T-cell (primary cell): Measurements from ENCODE around the gene FCRL5. TPM values are rescaled to one million over a fixed set of nuclear protein-coding genes. Genes with fewer than 3 reads are reported as not detected.

Source experiments
- ATAC-seq, 4 experiments: fragments of 200-7000 bp in 3 of 4; fragments of 150-1000 bp in 1 of 4; cut with Tn5 transposase; replicated peaks in 1 of 4; 1 replicate in 3 of 4; 2 replicates in 1 of 4; pipeline ENCODE4 v1.10.0; 2021; ENCODE audit warnings: moderate library complexity in 3 of 4, mild to moderate bottlenecking in 2 of 4, moderate number of reproducible peaks in 1 of 4
- CTCF ChIA-PET, 2 donors: fragments of 300-600 bp; sonication (Branson Sonifier 250); formaldehyde crosslinking; loops; one replicate each; lab custom pipeline; 2022; ENCODE audit warnings: antibody characterized with exemption in 2 of 2; lab: Charles Lee
- POLR2A ChIA-PET, 2 donors: fragments of 300-600 bp; sonication (Branson Sonifier 250); formaldehyde crosslinking; loops; one replicate each; lab custom pipeline; 2022; ENCODE audit warnings: antibody characterized with exemption in 2 of 2; lab: Charles Lee
- DNase-seq, 35 experiments: peaks; one replicate each; pipeline versions ENCODE4 v3.0.0 to v3.0.0-alpha.2; 2013 to 2023
- H3K27ac ChIP-seq: one replicate; pipeline ENCODE4 v1.5.1; 2013; ENCODE audit warnings: low read length
- H3K27me3 ChIP-seq, 2 experiments: replicated peaks in 1 of 2; 1 replicate in 1 of 2; 2 replicates in 1 of 2; pipeline versions ENCODE4 v1.6.1 to v1.7.0; 2013; ENCODE audit warnings: low read length in 1 of 2, mixed read lengths in 1 of 2; ENCODE audit not compliant: control insufficient read depth in 2 of 2, insufficient read depth in 2 of 2; ENCODE audit errors: extremely low read depth in 1 of 2
- H3K36me3 ChIP-seq, 2 donors: 1 replicate in 1 of 2; 2 replicates in 1 of 2; pipeline versions ENCODE4 v1.6.1 to v1.7.0; 2013; ENCODE audit warnings: low read length in 1 of 2; ENCODE audit not compliant: control insufficient read depth in 2 of 2, insufficient read depth in 1 of 2; ENCODE audit errors: extremely low read depth in 1 of 2
- H3K4me1 ChIP-seq, 2 experiments: 1 replicate in 1 of 2; 2 replicates in 1 of 2; pipeline versions ENCODE4 v1.6.1 to v1.7.0; 2013; ENCODE audit warnings: low read length in 2 of 2, mixed read lengths in 1 of 2; ENCODE audit not compliant: insufficient read depth in 2 of 2, control insufficient read depth in 1 of 2; ENCODE audit errors: extremely low read depth in 1 of 2
- H3K4me3 ChIP-seq, 2 donors: 1 replicate in 1 of 2; 2 replicates in 1 of 2; pipeline versions ENCODE4 v1.5.1 to v1.7.0; 2013; ENCODE audit warnings: mild to moderate bottlenecking in 2 of 2, low read length in 1 of 2, moderate library complexity in 1 of 2; ENCODE audit not compliant: control insufficient read depth in 1 of 2; ENCODE audit errors: extremely low read depth in 1 of 2
- H3K9me3 ChIP-seq: 2 replicates; pipeline ENCODE4 v1.7.0; 2013
- H3K27ac Mint-ChIP-seq, 2 donors: one replicate each; pipeline ENCODE4 v1.8.0; 2020 to 2021; ENCODE audit warnings: mild to moderate bottlenecking in 2 of 2, mixed read lengths in 2 of 2
- H3K27me3 Mint-ChIP-seq, 2 donors: one replicate each; pipeline ENCODE4 v1.8.0; 2021 to 2022; ENCODE audit warnings: mixed read lengths in 2 of 2
- H3K36me3 Mint-ChIP-seq: one replicate; pipeline ENCODE4 v1.8.0; 2021; ENCODE audit warnings: mixed read lengths
- H3K4me1 Mint-ChIP-seq, 3 donors: one replicate each; pipeline ENCODE4 v1.8.0; 2020 to 2022; ENCODE audit warnings: mixed read lengths in 3 of 3, mild to moderate bottlenecking in 1 of 3
- H3K4me3 Mint-ChIP-seq, 3 donors: one replicate each; pipeline ENCODE4 v1.8.0; 2020 to 2022; ENCODE audit warnings: mild to moderate bottlenecking in 3 of 3, mixed read lengths in 3 of 3, moderate library complexity in 3 of 3
- H3K9me3 Mint-ChIP-seq, 3 donors: one replicate each; pipeline ENCODE4 v1.8.0; 2020 to 2022; ENCODE audit warnings: mixed read lengths in 3 of 3
- WGBS: methylation state at CpG from one replicate; pipeline ENCODE4 v1.1.5; 2013; ENCODE audit warnings: missing lambda C conversion rate; ENCODE audit not compliant: insufficient coverage; 5-methylcytosine and 5-hydroxymethylcytosine counted together
- total RNA-seq, 35 experiments: library from RNA in 6 of 35; stranded (reverse) in 6 of 35; fragments of 120-200 nt in 1 of 35; gene quantifications; one replicate each; pipeline versions ENCODE4 v1.2.1 to v1.2.4 and lab custom pipeline; 2013 to 2026

Gene FCRL5
- total RNA-seq, 5 donors from 2014 or later (not counting 1 experiment from before 2014, with no cell fraction given), result 0.28 to 1.6 (median 0.76) TPM

- H3K36me3 Mint-ChIP-seq, result no peaks in the 10 kb centered on the region
- peak in 6 of 35 experiments; percentile 4 to 36 (median 9) for DNase-seq
- Histone ChIP-seq H3K4me3 (no peak overlapping the region), H3K36me3 (no peaks in the 10 kb centered on the region), H3K9me3 (no peaks in the 10 kb centered on the region), H3K4me1 (no peaks in the 10 kb centered on the region), H3K27ac (no peak overlapping the region), H3K27me3 (peaks cover 0 to 9% of the 10 kb centered on the region in 2 experiments)
- CTCF ChIA-PET, result interaction anchor here in 1 of 2 donors (0.7 kb wide), 1 partner anchor 10 kb away, joined by 3 read pairs; no protein-coding TSS in a partner anchor
- H3K27ac Mint-ChIP-seq, result no peak overlapping the region
- H3K27me3 Mint-ChIP-seq, result peaks cover 14 to 23% of the 10 kb centered on the region in 2 donors
- no peak for ATAC-seq
- no peak overlapping the region for H3K4me3 Mint-ChIP-seq
- no peaks in the 10 kb centered on the region for H3K9me3 Mint-ChIP-seq
- no peaks in the 10 kb centered on the region for H3K4me1 Mint-ChIP-seq
- POLR2A ChIA-PET, result no interaction called here
- 75% methylated on average over 9 of the region's 13 CpGs for WGBS
Measured at GRCh38 chr1:157505481-157506272, 46.6 kb downstream of the FCRL5 start.

DNA sequence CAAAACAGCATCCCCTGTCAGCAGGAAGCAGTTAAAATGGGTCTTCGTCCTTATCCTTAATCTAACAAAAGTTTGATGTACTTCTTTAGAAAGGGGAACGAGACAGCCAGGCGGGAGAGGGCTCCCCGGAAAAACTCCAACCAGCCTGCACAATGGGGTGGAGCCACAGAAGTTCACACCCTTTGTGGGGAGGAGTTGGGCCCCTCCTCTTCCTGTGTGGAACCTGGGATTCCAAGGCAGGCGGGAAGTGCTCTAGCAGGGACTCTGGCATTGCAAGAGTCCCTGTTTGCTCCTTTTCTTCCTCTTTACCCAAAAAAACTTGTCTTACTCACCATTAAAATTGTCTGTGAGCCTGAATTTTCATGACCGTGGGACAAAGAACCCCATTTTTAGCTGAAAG is 47.7 kb downstream of the FCRL5 start:
- DNase-seq, result no peak
- H3K9me3 ChIP-seq, result no peaks in the 10 kb centered on the region
- ChIA-PET CTCF (no interaction called here), POLR2A (no interaction called here)
- no CpG with 5 or more reads among the region's 6 CpGs for whole genome bisulfite sequencing
- no peaks in the 10 kb centered on the region for H3K4me1 Mint-ChIP-seq
- no peak overlapping the region for H3K4me3 Mint-ChIP-seq
- no peaks in the 10 kb centered on the region for H3K4me1 ChIP-seq
- ATAC-seq, result no peak
- H3K9me3 Mint-ChIP-seq, result no peaks in the 10 kb centered on the region
- H3K27me3 Mint-ChIP-seq, result peaks cover 17 to 23% of the 10 kb centered on the region in 2 donors
- H3K27me3 ChIP-seq, result peaks cover 0 to 10% of the 10 kb centered on the region in 2 experiments
- no peak overlapping the region for H3K4me3 ChIP-seq
- H3K27ac ChIP-seq, result no peak overlapping the region
- H3K27ac Mint-ChIP-seq, result no peak overlapping the region
- H3K36me3 ChIP-seq, result no peaks in the 10 kb centered on the region
- H3K36me3 Mint-ChIP-seq, result no peaks in the 10 kb centered on the region

GRCh38 chr1:157499521-157499920 is 52.8 kb downstream of the FCRL5 start:
- ChIA-PET POLR2A (no interaction called here), CTCF (no interaction called here)
- H3K27ac ChIP-seq, result no peak overlapping the region
- no peaks in the 10 kb centered on the region for H3K4me1 ChIP-seq
- Mint-ChIP-seq H3K27me3 (peaks cover 10 to 13% of the 10 kb centered on the region in 2 donors), H3K36me3 (no peaks in the 10 kb centered on the region), H3K27ac (no peak overlapping the region), H3K4me3 (no peak overlapping the region), H3K9me3 (no peaks in the 10 kb centered on the region), H3K4me1 (peaks cover 0 to 2% (median 0%) of the 10 kb centered on the region in 3 donors)
- ATAC-seq, result no peak
- WGBS, result 82% methylated on average over 4 of the region's 8 CpGs
- no peak overlapping the region for H3K4me3 ChIP-seq
- H3K27me3 ChIP-seq, result peaks cover 0 to 8% of the 10 kb centered on the region in 2 experiments
- no peak for DNase-seq
- no peaks in the 10 kb centered on the region for H3K36me3 ChIP-seq
- H3K9me3 ChIP-seq, result no peaks in the 10 kb centered on the region

GRCh38 chr1:157498736-157499090 is 53.6 kb downstream of the FCRL5 start:
- Histone ChIP-seq H3K4me1 (no peaks in the 10 kb centered on the region), H3K27me3 (peaks cover 0 to 10% of the 10 kb centered on the region in 2 experiments), H3K4me3 (no peak overlapping the region), H3K9me3 (no peaks in the 10 kb centered on the region), H3K27ac (no peak overlapping the region), H3K36me3 (no peaks in the 10 kb centered on the region)
- Mint-ChIP-seq H3K4me1 (peaks cover 0 to 2% (median 0%) of the 10 kb centered on the region in 3 donors), H3K4me3 (no peak overlapping the region), H3K9me3 (no peaks in the 10 kb centered on the region), H3K27ac (no peak overlapping the region), H3K36me3 (no peaks in the 10 kb centered on the region), H3K27me3 (peaks cover 17 to 18% of the 10 kb centered on the region in 2 donors)
- ATAC-seq (no peak), DNase-seq (no peak)
- ChIA-PET CTCF (no interaction called here), POLR2A (no interaction called here)
- 100% methylated on average over 1 of the region's 2 CpGs for WGBS

GRCh38 chr1:157497987-157498735 is 54.2 kb downstream of the FCRL5 start:
- Histone ChIP-seq H3K27me3 (peaks cover 0 to 10% of the 10 kb centered on the region in 2 experiments), H3K27ac (no peak overlapping the region), H3K4me1 (no peaks in the 10 kb centered on the region), H3K4me3 (no peak overlapping the region), H3K36me3 (no peaks in the 10 kb centered on the region), H3K9me3 (no peaks in the 10 kb centered on the region)
- POLR2A ChIA-PET, result no interaction called here
- H3K4me3 Mint-ChIP-seq, result no peak overlapping the region
- H3K27me3 Mint-ChIP-seq, result peaks cover 21 to 24% of the 10 kb centered on the region in 2 donors
- H3K27ac Mint-ChIP-seq, result no peak overlapping the region
- DNase-seq (no peak), ATAC-seq (no peak)
- H3K4me1 Mint-ChIP-seq, result peaks cover 0 to 2% (median 0%) of the 10 kb centered on the region in 3 donors
- no peaks in the 10 kb centered on the region for H3K9me3 Mint-ChIP-seq
- no CpG with 5 or more reads among the region's 3 CpGs for WGBS
- H3K36me3 Mint-ChIP-seq, result no peaks in the 10 kb centered on the region
- CTCF ChIA-PET, result no interaction called here

DNA sequence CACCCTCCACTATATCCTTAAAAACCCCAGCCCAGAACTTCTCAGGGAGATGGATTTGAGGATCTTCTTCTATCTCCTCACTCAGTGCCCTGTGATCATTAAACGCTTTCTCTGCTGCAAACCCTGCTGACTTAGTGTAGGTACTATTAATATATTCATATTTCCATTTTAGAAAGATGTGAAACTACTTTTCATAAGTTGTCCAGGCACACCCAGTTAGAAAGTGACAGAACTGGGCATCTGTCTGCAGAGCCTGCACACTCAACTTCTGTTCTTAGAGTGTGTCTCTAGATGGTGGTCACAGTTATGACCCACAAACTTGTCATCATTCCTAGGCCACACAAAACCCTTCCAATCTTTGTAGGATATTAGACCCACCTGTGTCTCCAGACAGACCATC is 55.0 kb downstream of the FCRL5 start:
- H3K27me3 ChIP-seq, result peaks cover 0 to 10% of the 10 kb centered on the region in 2 experiments
- Mint-ChIP-seq H3K27ac (no peak overlapping the region), H3K36me3 (no peaks in the 10 kb centered on the region), H3K4me3 (no peak overlapping the region), H3K27me3 (peaks cover 25 to 30% of the 10 kb centered on the region in 2 donors), H3K4me1 (peaks cover 0 to 2% (median 0%) of the 10 kb centered on the region in 3 donors), H3K9me3 (no peaks in the 10 kb centered on the region)
- no peaks in the 10 kb centered on the region for H3K36me3 ChIP-seq
- no peak for ATAC-seq
- H3K4me1 ChIP-seq, result no peaks in the 10 kb centered on the region
- CTCF ChIA-PET, result no interaction called here
- no CpG with 5 or more reads among the region's 1 CpG for WGBS
- H3K4me3 ChIP-seq, result no peak overlapping the region
- H3K27ac ChIP-seq, result no peak overlapping the region
- DNase-seq, result no peak
- POLR2A ChIA-PET, result no interaction called here
- H3K9me3 ChIP-seq, result no peaks in the 10 kb centered on the region
